Measurements from ENCODE around the gene CX3CL1.
"Not testable (repeated sequence)": the region's sequence is repeated elsewhere in the genome, so short reads cannot be mapped to it uniquely, and the experiment has no call there.

CX3CL1 gene

GRCh38 chr16:57358086-57358420 lies 14.2 kb upstream of the CX3CL1 start:
- no peak for DNase-seq

- DNase-seq, result no peak
These were observed 13.7 kb upstream of the CX3CL1 start, which contains the start of gene CCL22 for GRCh38 chr16:57358527-57359095. Gene CCL22 (plus strand): TSS chr16:57358783. CDS start chr16:57358817, 34 bp downstream.

GRCh38 chr16:57360321-57360935 lies 11.9 kb upstream of the CX3CL1 start:
- no peak for DNase-seq

GRCh38 chr16:57361404-57361803 lies 10.9 kb upstream of the CX3CL1 start:
- DNase-seq, result no peak

- DNase-seq, result no peak
These were observed 8.1 kb upstream of the CX3CL1 start for GRCh38 chr16:57364143-57364542.

- DNase-seq, result no peak
These were observed 5.7 kb upstream of the CX3CL1 start for GRCh38 chr16:57366544-57367040.

GRCh38 chr16:57367116-57367752 lies 5.1 kb upstream of the CX3CL1 start:
- no peak for DNase-seq

- no peak for DNase-seq
These were observed 557 bp upstream of the CX3CL1 start for GRCh38 chr16:57371494-57372371.

- no peak for DNase-seq
These were observed 1.0 kb downstream of the CX3CL1 start for GRCh38 chr16:57373117-57373947.

GRCh38 chr16:57374067-57374534 lies 1.8 kb downstream of the CX3CL1 start:
- DNase-seq, result no peak

GRCh38 chr16:57374925-57375465 lies 2.7 kb downstream of the CX3CL1 start:
- not testable (repeated sequence) for DNase-seq

GRCh38 chr16:57376313-57376818 lies 4.1 kb downstream of the CX3CL1 start:
- no peak for DNase-seq

GRCh38 chr16:57377080-57377841 lies 5.0 kb downstream of the CX3CL1 start:
- no peak for DNase-seq

GRCh38 chr16:57379579-57379978 lies 7.3 kb downstream of the CX3CL1 start:
- no peak for DNase-seq

- no peak for DNase-seq
These were observed 8.6 kb downstream of the CX3CL1 start for GRCh38 chr16:57380671-57381462.

- no peak for DNase-seq
These were observed 9.7 kb downstream of the CX3CL1 start for GRCh38 chr16:57381791-57382534.

- no peak for DNase-seq
These were observed 10.4 kb downstream of the CX3CL1 start for GRCh38 chr16:57382535-57383275.

All from activated CD4-positive, CD25-positive, alpha-beta regulatory T cell (primary cell).